ENCODE measurements around the gene PCK1. TPM values are rescaled to one million over a fixed set of nuclear protein-coding genes. Genes with fewer than 3 reads are reported as not detected.

PCK1 gene
- polyA plus RNA-seq, 10 donors, result 0.08 to 0.42 (median 0.18) TPM; not detected in 3

DNA sequence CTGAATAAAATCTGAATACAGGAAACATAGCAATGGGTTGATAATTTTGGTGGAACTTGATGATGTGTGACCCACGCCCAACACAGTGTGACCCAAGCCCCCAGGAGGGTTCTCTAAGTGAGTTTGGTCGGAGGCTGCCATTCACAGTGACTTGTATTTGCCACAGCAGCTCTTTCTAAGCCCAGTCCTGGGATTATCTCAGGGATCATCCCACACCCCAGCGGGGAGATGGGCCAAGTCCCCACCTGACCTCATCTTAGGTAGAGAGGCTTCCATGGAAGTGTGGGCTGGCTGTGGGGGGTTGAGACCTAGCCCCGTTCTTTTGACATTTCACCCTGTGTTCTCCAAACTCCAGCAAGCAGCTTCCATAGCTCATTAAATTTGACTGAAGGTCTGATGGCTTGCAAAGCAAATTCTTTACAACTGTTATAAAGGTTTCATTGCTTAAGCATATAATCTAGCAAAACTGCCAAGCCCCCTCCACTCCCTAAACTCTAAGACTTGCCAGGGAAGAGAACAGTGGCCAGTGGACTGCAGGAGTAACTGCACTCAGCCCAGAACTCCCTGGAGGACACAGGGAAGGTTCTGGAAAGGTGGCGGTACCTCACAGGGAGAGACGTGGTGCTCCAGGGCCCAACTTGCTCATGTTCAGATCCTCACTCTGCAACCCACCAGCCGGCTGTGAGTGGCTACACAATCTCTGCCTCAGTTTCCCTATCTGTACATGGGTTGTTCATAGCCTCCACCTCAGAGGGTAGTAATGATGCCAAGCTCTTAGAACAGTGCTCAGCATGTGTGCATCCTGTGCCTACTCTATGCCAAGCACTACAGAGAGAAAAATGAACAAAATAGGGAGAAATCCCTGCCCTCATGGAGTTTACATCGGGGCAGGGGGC lies 1.0 kb upstream of the PCK1 start:
- no peak for DNase-seq

- DNase-seq, result no peak
Observed at GRCh38 chr20:57561356-57562279, 708 bp downstream of the PCK1 start.

DNA sequence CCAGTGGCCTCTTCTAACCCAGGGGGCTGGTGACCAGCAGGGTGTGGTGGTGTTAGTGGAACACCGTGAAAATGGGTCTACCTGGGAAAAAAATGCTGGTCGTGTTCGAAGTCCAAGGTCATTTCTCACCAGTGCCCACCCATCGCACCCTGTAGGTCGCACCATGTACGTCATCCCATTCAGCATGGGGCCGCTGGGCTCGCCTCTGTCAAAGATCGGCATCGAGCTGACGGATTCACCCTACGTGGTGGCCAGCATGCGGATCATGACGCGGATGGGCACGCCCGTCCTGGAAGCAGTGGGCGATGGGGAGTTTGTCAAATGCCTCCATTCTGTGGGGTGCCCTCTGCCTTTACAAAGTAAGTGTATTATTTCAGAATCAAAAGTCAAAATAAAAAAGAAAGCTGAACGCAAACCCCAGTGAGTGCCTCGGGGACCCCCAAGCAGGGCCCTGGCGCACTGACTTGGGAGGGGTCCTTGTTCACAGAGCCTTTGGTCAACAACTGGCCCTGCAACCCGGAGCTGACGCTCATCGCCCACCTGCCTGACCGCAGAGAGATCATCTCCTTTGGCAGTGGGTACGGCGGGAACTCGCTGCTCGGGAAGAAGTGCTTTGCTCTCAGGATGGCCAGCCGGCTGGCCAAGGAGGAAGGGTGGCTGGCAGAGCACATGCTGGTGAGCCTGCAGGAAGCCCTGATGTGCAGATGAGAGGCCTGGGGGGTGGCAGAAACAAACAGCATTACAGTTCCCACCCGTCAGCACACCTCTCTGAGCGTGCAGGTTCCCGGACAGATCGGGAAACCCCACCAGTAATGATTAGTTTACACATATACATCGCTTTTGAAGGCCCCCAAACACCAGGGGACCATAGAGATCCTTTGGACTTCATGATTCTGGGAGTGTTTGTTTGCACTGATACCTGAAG lies 1.9 kb downstream of the PCK1 start:
- no peak for DNase-seq

DNA sequence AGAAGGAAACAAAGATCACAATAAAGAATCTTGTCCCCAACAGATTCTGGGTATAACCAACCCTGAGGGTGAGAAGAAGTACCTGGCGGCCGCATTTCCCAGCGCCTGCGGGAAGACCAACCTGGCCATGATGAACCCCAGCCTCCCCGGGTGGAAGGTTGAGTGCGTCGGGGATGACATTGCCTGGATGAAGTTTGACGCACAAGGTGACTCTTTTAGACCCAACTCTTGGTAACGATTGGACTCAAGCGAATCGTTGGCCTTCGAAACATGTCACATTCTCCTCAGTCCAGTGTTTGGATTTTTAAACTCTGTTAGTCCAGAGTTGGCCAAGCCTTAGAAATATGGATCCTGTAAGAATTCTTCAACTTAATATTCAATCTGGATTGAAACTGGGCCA lies 2.6 kb downstream of the PCK1 start:
- DNase-seq, result no peak

- no peak for DNase-seq
Observed at GRCh38 chr20:57564180-57564802, 3.4 kb downstream of the PCK1 start.

DNA sequence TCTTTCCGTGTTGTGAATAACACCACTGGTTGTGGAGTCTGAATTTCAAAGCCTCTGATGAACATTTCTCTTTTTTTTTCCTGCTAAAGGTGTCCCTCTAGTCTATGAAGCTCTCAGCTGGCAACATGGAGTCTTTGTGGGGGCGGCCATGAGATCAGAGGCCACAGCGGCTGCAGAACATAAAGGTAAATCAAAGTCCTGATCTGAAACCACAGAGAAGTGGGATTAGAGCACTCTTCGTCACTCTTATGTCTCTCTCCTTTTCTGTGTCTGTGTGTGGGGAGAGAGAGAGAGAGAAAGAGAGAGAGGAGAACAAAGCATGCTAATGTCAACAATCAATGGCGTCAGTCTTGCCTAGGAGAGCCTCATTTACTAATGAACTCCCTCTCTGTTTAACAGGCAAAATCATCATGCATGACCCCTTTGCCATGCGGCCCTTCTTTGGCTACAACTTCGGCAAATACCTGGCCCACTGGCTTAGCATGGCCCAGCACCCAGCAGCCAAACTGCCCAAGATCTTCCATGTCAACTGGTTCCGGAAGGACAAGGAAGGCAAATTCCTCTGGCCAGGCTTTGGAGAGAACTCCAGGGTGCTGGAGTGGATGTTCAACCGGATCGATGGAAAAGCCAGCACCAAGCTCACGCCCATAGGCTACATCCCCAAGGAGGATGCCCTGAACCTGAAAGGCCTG lies 4.2 kb downstream of the PCK1 start:
- DNase-seq, result no peak

GRCh38 chr20:57566399-57566798 lies 5.5 kb downstream of the PCK1 start:
- no peak for DNase-seq

GRCh38 chr20:57566803-57567459 lies 6.0 kb downstream of the PCK1 start:
- no peak for DNase-seq

DNA sequence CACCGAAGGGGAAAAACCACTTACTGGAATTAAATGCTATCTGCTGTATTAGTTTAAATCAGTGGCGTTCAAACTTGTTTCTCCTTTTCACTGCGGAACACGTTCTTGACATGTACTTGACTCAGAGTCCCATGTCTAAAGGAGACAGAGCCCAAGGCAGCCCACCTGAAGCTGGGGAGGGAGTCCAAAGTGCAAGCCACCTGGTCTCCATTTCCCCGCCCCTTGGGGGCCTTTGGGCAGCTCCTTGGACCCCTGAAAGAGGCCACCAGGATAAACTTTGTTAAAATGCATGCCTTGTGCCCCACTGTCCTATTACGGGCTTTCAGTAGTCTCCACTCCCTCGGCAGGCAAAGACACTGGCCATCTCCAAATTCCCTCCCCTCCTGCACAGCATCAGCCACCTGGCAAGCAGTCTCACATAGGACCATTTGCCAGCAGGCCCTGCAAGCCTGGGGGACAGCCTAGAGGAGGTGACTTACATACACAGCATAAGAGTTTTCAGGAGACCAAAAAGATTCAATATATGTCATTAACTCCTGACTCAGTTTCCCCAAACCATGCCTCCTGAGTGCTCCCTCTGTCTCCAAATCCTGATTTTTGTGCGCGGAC lies 6.7 kb downstream of the PCK1 start:
- no peak for DNase-seq

GRCh38 chr20:57568088-57568896 lies 7.4 kb downstream of the PCK1 start:
- DNase-seq, result no peak

DNA sequence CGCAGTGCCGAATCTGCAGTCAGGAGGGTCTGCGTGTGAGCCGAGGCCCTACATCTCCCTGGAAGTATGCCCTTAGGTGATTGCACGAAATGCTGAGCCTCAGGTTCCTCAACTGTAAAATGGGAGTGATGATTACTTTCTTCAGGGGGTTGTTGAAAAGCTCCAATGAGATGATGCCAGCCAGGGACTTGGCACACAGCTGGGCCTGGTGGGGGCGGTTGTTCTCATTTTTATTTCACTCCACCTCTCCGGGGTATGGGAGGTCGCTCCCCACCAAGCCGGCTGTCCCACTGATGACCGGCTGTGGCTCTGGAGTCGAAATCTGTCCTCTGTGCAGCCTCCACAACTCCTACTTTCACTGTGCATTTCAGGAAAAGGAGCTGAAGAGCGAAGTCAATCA lies 8.1 kb downstream of the PCK1 start:
- no peak for DNase-seq

GRCh38 chr20:57570145-57570850 lies 9.4 kb downstream of the PCK1 start:
- no peak for DNase-seq

- no peak for DNase-seq
Observed at GRCh38 chr20:57570920-57571319, 10.0 kb downstream of the PCK1 start.

DNA sequence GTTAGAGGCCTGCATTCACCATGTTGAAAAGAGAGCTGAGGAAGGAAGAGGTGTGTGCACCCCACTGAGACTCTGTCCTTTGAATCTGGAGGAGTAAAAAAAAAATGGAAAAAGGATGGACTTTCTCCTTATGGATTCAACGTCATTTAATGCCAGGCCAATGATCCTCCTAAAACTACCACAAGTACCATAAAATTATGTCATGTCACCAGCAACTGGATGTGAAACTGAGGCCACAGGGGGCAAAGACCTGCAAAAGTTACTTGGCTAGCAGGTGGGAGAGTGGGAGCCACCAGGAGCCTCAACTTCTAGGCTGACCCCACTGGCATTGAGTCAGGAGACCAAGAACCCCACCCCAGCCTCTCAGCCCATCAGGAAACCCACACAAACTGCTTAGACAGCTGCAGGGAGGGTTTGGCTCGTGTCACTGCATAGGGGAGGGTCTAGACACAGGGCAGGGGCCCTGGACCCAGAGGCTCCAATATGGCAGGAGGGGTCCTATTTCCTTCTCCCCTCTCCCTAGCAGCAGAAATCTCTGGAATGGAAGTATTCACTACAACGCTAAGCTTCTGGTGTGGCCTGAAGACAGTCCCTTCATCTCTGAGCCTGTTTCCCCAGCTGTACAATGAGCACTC lies 11.0 kb downstream of the PCK1 start:
- no peak for DNase-seq

DNA sequence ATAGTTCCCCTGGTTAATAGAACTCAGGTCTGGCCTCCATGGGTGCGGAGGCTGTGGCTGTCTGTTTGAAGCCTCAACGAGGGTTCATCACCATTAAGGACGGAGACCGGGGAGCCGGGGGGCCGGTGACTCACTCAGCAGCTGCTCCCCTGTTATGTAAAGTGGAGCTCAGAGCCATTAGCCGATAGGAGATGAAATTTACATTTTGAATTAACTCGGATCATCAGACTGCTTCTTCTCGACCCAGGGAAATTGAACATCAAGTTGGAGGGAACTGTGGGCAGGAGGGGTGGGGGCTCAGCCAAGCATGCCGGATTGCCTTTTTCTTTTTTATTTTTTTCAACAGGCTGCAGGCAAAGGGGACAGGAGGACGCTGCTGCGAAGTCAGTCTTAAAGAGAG lies 12.3 kb downstream of the PCK1 start:
- DNase-seq, result no peak

GRCh38 chr20:57573894-57574293 lies 13.0 kb downstream of the PCK1 start:
- DNase-seq, result no peak

GRCh38 chr20:57574954-57575353 lies 14.0 kb downstream of the PCK1 start:
- no peak for DNase-seq
